ENCODE measurements around the gene GPR35. TPM values are rescaled to one million over a fixed set of nuclear protein-coding genes. Genes with fewer than 3 reads are reported as not detected.
"Not testable (repeated sequence)": the region's sequence is repeated elsewhere in the genome, so short reads cannot be mapped to it uniquely, and the experiment has no call there.

Gene GPR35
- total and polyA plus RNA-seq, 10 of the 15 experiments (the other 5 are each of a cell fraction or from before 2014, with no cell fraction given) = 0.14 to 1.6 (median 0.75) TPM; not detected in 3

- TF ChIP-seq REST (IDR thresholded peaks at IDR 0.05; ENCODE audit: low read depth, low read length) (no peak), FOXK2 (IDR thresholded peaks at IDR 0.05) (no peak)
These were observed 47.5 kb downstream of the GPR35 start (continued) for GRCh38 chr2:240672701-240673190.

- ATAC-seq; H3K4me2 ChIP-seq (ENCODE audit: control insufficient read depth, insufficient read depth); FAIRE-seq; POLR2A ChIA-PET; H3K27me3 ChIP-seq (replicated peaks in 1 of 2; ENCODE audit: control insufficient read depth in 2 of 2, insufficient read depth in 2 of 2, low read length in 1 of 2); H3K27ac ChIP-seq (ENCODE audit: control insufficient read depth, insufficient read depth); H2AFZ ChIP-seq (ENCODE audit: control insufficient read depth, low read depth, low read length); DNase-seq (ENCODE audit: low read depth, low spot score); RAD21 ChIA-PET (ENCODE audit: unreplicated experiment); H3K4me1 ChIP-seq (ENCODE audit: control insufficient read depth, insufficient read depth, low read length); H4K20me1 ChIP-seq (ENCODE audit: control insufficient read depth, insufficient read depth); H3K9ac ChIP-seq (ENCODE audit: control insufficient read depth, insufficient read depth, low read length); H3K4me3 ChIP-seq; SMC1A ChIA-PET (ENCODE audit: uncharacterized antibody, unreplicated experiment); in situ Hi-C loops (cut with MboI); CTCF ChIA-PET; intact Hi-C loops (cut with micrococcal nuclease; ENCODE audit: unreplicated experiment); H3K36me3 ChIP-seq (ENCODE audit: control insufficient read depth in 2 of 2, insufficient read depth in 2 of 2, low read length in 1 of 2); H3K9me3 ChIP-seq (replicated peaks; ENCODE audit: control insufficient read depth, insufficient read depth, low read length); H3K79me2 ChIP-seq (ENCODE audit: control insufficient read depth, insufficient read depth, low read length); BruUV-seq (replicated peaks): not testable (repeated sequence)
- WGBS (ENCODE audit: insufficient coverage, insufficient replicate concordance, low lambda C conversion rate, missing lambda C conversion rate) = 20% methylated on average over 9 of the region's 16 CpGs
These were observed 49.3 kb downstream of the GPR35 start for GRCh38 chr2:240674461-240675184.

DNA sequence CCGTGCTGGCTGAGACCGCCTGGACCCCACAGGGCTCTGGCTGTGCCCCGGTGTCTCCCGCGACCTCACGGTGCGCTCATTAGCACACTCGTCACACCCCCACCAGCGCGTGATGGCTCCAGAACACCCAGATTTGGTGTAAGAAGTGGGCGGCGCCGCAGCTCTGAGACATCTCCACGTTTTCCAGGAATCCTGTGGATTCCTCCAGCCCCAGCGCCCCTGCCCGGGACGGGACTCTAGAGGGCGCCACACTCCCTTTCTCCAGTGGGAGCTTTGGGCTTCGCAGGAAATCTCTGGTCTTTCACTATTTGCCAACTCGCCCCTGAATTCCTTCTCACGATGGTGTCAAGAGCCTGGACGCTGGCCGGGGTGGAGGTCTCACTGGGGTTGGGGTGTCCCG, 50.1 kb downstream of the GPR35 start:
- BruUV-seq (replicated peaks); CTCF ChIA-PET; H3K4me1 ChIP-seq (ENCODE audit: control insufficient read depth, insufficient read depth, low read length); H3K27me3 ChIP-seq (replicated peaks in 1 of 2; ENCODE audit: control insufficient read depth in 2 of 2, insufficient read depth in 2 of 2, low read length in 1 of 2); H4K20me1 ChIP-seq (ENCODE audit: control insufficient read depth, insufficient read depth); H3K9me3 ChIP-seq (replicated peaks; ENCODE audit: control insufficient read depth, insufficient read depth, low read length); H3K9ac ChIP-seq (ENCODE audit: control insufficient read depth, insufficient read depth, low read length); in situ Hi-C loops (cut with MboI); H3K27ac ChIP-seq (ENCODE audit: control insufficient read depth, insufficient read depth); H3K4me3 ChIP-seq; SMC1A ChIA-PET (ENCODE audit: uncharacterized antibody, unreplicated experiment); DNase-seq (ENCODE audit: low read depth, low spot score); POLR2A ChIA-PET; intact Hi-C loops (cut with micrococcal nuclease; ENCODE audit: unreplicated experiment); H3K79me2 ChIP-seq (ENCODE audit: control insufficient read depth, insufficient read depth, low read length); H2AFZ ChIP-seq (ENCODE audit: control insufficient read depth, low read depth, low read length); H3K4me2 ChIP-seq (ENCODE audit: control insufficient read depth, insufficient read depth); H3K36me3 ChIP-seq (ENCODE audit: control insufficient read depth in 2 of 2, insufficient read depth in 2 of 2, low read length in 1 of 2); RAD21 ChIA-PET (ENCODE audit: unreplicated experiment): not testable (repeated sequence)
- ATAC-seq (peak; percentile 41; the same call in 1 of the 3 replicates), FAIRE-seq (peak; percentile 89)
- WGBS (ENCODE audit: insufficient coverage, insufficient replicate concordance, low lambda C conversion rate, missing lambda C conversion rate) = no CpG with 5 or more reads among the region's 24 CpGs

- FAIRE-seq; H3K27ac ChIP-seq (ENCODE audit: control insufficient read depth, insufficient read depth); H3K36me3 ChIP-seq (ENCODE audit: control insufficient read depth in 2 of 2, insufficient read depth in 2 of 2, low read length in 1 of 2); POLR2A ChIA-PET; H3K4me3 ChIP-seq; H4K20me1 ChIP-seq (ENCODE audit: control insufficient read depth, insufficient read depth); in situ Hi-C loops (cut with MboI); H3K4me1 ChIP-seq (ENCODE audit: control insufficient read depth, insufficient read depth, low read length); H3K9ac ChIP-seq (ENCODE audit: control insufficient read depth, insufficient read depth, low read length); H3K27me3 ChIP-seq (replicated peaks in 1 of 2; ENCODE audit: control insufficient read depth in 2 of 2, insufficient read depth in 2 of 2, low read length in 1 of 2); H3K79me2 ChIP-seq (ENCODE audit: control insufficient read depth, insufficient read depth, low read length); H3K9me3 ChIP-seq (replicated peaks; ENCODE audit: control insufficient read depth, insufficient read depth, low read length); CTCF ChIA-PET; H2AFZ ChIP-seq (ENCODE audit: control insufficient read depth, low read depth, low read length); SMC1A ChIA-PET (ENCODE audit: uncharacterized antibody, unreplicated experiment); RAD21 ChIA-PET (ENCODE audit: unreplicated experiment); intact Hi-C loops (cut with micrococcal nuclease; ENCODE audit: unreplicated experiment); ATAC-seq; DNase-seq (ENCODE audit: low read depth, low spot score); BruUV-seq (replicated peaks); H3K4me2 ChIP-seq (ENCODE audit: control insufficient read depth, insufficient read depth): not testable (repeated sequence)
- 26% methylated on average over 5 of the region's 14 CpGs for WGBS (ENCODE audit: insufficient coverage, insufficient replicate concordance, low lambda C conversion rate, missing lambda C conversion rate)
These were observed 52.8 kb downstream of the GPR35 start for GRCh38 chr2:240678043-240678442.

Measured in GM12878 (cell line).